ENCODE measurements around the gene TSHZ2.

- TF ChIP-seq, protein P1, sequence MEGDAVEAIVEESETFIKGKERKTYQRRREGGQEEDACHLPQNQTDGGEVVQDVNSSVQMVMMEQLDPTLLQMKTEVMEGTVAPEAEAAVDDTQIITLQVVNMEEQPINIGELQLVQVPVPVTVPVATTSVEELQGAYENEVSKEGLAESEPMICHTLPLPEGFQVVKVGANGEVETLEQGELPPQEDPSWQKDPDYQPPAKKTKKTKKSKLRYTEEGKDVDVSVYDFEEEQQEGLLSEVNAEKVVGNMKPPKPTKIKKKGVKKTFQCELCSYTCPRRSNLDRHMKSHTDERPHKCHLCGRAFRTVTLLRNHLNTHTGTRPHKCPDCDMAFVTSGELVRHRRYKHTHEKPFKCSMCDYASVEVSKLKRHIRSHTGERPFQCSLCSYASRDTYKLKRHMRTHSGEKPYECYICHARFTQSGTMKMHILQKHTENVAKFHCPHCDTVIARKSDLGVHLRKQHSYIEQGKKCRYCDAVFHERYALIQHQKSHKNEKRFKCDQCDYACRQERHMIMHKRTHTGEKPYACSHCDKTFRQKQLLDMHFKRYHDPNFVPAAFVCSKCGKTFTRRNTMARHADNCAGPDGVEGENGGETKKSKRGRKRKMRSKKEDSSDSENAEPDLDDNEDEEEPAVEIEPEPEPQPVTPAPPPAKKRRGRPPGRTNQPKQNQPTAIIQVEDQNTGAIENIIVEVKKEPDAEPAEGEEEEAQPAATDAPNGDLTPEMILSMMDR (conservative IDR thresholded peaks at IDR 0.05 in 1 of 2, IDR thresholded peaks at IDR 0.05 in 1 of 2; ENCODE audit: extremely low read depth in 1 of 2, insufficient read depth in 1 of 2, low read depth in 1 of 2, low read length in 2 of 2), result no peak
- no peak for TF ChIP-seq EZH2 (IDR thresholded peaks at IDR 0.05; ENCODE audit: borderline replicate concordance, low read length)
Observed at GRCh38 chr20:53092772-53093300, 120.7 kb downstream of the TSHZ2 start.
